Brain microvascular endothelial cell (primary cell): Measurements from ENCODE around the gene MUC6.

Experiments used
- DNase-seq: peaks from one replicate; pipeline ENCODE4 v3.0.0-alpha.2; 2020
- H3K27ac ChIP-seq: fragments of 250-450 bp; sonication (Bioruptor Pico); 2 replicates; pipeline ENCODE4 v1.5.1; 2020; ENCODE audit warnings: mild to moderate bottlenecking, moderate library complexity
- H3K27me3 ChIP-seq: fragments of 250-450 bp; sonication (Bioruptor Pico); replicated peaks from 2 replicates; pipeline ENCODE4 v1.5.1; 2020; ENCODE audit warnings: mild to moderate bottlenecking
- H3K36me3 ChIP-seq: fragments of 250-450 bp; sonication (Bioruptor Pico); replicated peaks from 2 replicates; pipeline ENCODE4 v1.5.1; 2020; ENCODE audit warnings: mild to moderate bottlenecking
- H3K4me3 ChIP-seq: 2 replicates; pipeline ENCODE4 v1.5.1; 2011; ENCODE audit warnings: low read depth, mild to moderate bottlenecking, control low read depth, low read length, moderate library complexity
- CTCF ChIP-seq: IDR thresholded peaks from 2 replicates; pipeline ENCODE4 v1.5.1; 2011; ENCODE audit warnings: low read depth, mild to moderate bottlenecking, moderate library complexity, low read length, control low read depth, inconsistent platforms; ENCODE audit errors: missing control alignments
- in situ Hi-C: cut with HindIII; loops from 2 replicates; pipeline ENCODE4 v1.10.0; 2017; ENCODE audit warnings: low sequenced_read_pairs, low pct_ligation_motif_present

MUC6 gene

GRCh38 chr11:1069740-1070139, 33.2 kb upstream of the MUC6 start:
- DNase-seq: no peak
- H3K27me3 ChIP-seq: no peaks in the 10 kb centered on the region
- H3K4me3 ChIP-seq: no peak overlapping the region
- no peak overlapping the region for H3K27ac ChIP-seq
- no peaks in the 10 kb centered on the region for H3K36me3 ChIP-seq
- in situ Hi-C loops: no loop called here
- TF ChIP-seq CTCF: no peak

- in situ Hi-C loops: no loop called here
- DNase-seq: no peak
- H3K36me3 ChIP-seq: no peaks in the 10 kb centered on the region
- no peak for TF ChIP-seq CTCF
- no peak overlapping the region for H3K4me3 ChIP-seq
- H3K27ac ChIP-seq: no peak overlapping the region
- no peaks in the 10 kb centered on the region for H3K27me3 ChIP-seq
These were observed 31.4 kb upstream of the MUC6 start for GRCh38 chr11:1067812-1068496.

GRCh38 chr11:1064167-1064566, 27.6 kb upstream of the MUC6 start:
- H3K4me3 ChIP-seq: no peak overlapping the region
- TF ChIP-seq CTCF: no peak
- no peaks in the 10 kb centered on the region for H3K27me3 ChIP-seq
- in situ Hi-C loops: no loop called here
- no peaks in the 10 kb centered on the region for H3K36me3 ChIP-seq
- H3K27ac ChIP-seq: no peak overlapping the region
- peak; percentile 12 for DNase-seq

- H3K27ac ChIP-seq: no peak overlapping the region
- no peaks in the 10 kb centered on the region for H3K36me3 ChIP-seq
- no peak for DNase-seq
- in situ Hi-C loops: no loop called here
- no peaks in the 10 kb centered on the region for H3K27me3 ChIP-seq
- H3K4me3 ChIP-seq: no peak overlapping the region
- TF ChIP-seq CTCF: no peak
These were observed 25.7 kb upstream of the MUC6 start for GRCh38 chr11:1062075-1062820.

GRCh38 chr11:1060852-1061616, 24.5 kb upstream of the MUC6 start:
- H3K36me3 ChIP-seq: no peaks in the 10 kb centered on the region
- no peaks in the 10 kb centered on the region for H3K27me3 ChIP-seq
- TF ChIP-seq CTCF: no peak
- no peak overlapping the region for H3K4me3 ChIP-seq
- peak; percentile 83 for DNase-seq
- no peak overlapping the region for H3K27ac ChIP-seq
- in situ Hi-C loops: no loop called here
